Measurements from ENCODE around the gene LHFPL6.
"Not testable (repeated sequence)": the region's sequence is repeated elsewhere in the genome, so short reads cannot be mapped to it uniquely, and the experiment has no call there.

Gene LHFPL6

GRCh38 chr13:39353988-39354387 is 249.0 kb downstream of the LHFPL6 start:
- no peak for DNase-seq (ENCODE audit: low read depth in 1 of 2, low spot score in 1 of 2)

- DNase-seq (ENCODE audit: low read depth in 1 of 2, low spot score in 1 of 2), result no peak
Measured at GRCh38 chr13:39350461-39350881, 252.5 kb downstream of the LHFPL6 start.

- DNase-seq (ENCODE audit: low read depth in 1 of 2, low spot score in 1 of 2), result no peak
Measured at GRCh38 chr13:39349391-39349960, 253.5 kb downstream of the LHFPL6 start.

- DNase-seq (ENCODE audit: low read depth in 1 of 2, low spot score in 1 of 2), result no peak
Measured at GRCh38 chr13:39347926-39348901, 254.8 kb downstream of the LHFPL6 start.

- DNase-seq (ENCODE audit: low read depth in 1 of 2, low spot score in 1 of 2), result no peak
Measured at GRCh38 chr13:39345982-39346381, 257.0 kb downstream of the LHFPL6 start.

- no peak for DNase-seq (ENCODE audit: low read depth in 1 of 2, low spot score in 1 of 2)
Measured at GRCh38 chr13:39341251-39341650, 261.7 kb downstream of the LHFPL6 start.

- DNase-seq (ENCODE audit: low read depth in 1 of 2, low spot score in 1 of 2), result not testable (repeated sequence)
Measured at GRCh38 chr13:39338114-39338513, 264.9 kb downstream of the LHFPL6 start.

GRCh38 chr13:39336937-39337336 is 266.1 kb downstream of the LHFPL6 start:
- no peak for DNase-seq (ENCODE audit: low read depth in 1 of 2, low spot score in 1 of 2)

GRCh38 chr13:39336207-39336606 is 266.8 kb downstream of the LHFPL6 start:
- no peak for DNase-seq (ENCODE audit: low read depth in 1 of 2, low spot score in 1 of 2)

- DNase-seq (ENCODE audit: low read depth in 1 of 2, low spot score in 1 of 2), result no peak
Measured at GRCh38 chr13:39335721-39336120, 267.3 kb downstream of the LHFPL6 start.

- DNase-seq (ENCODE audit: low read depth in 1 of 2, low spot score in 1 of 2), result no peak
Measured at GRCh38 chr13:39330504-39330903, 272.5 kb downstream of the LHFPL6 start.

- DNase-seq (ENCODE audit: low read depth in 1 of 2, low spot score in 1 of 2), result no peak
Measured at GRCh38 chr13:39329182-39329639, 273.8 kb downstream of the LHFPL6 start.

GRCh38 chr13:39327172-39327479 is 275.9 kb downstream of the LHFPL6 start:
- no peak for DNase-seq (ENCODE audit: low read depth in 1 of 2, low spot score in 1 of 2)

GRCh38 chr13:39326469-39327171 is 276.4 kb downstream of the LHFPL6 start:
- DNase-seq (ENCODE audit: low read depth in 1 of 2, low spot score in 1 of 2), result no peak

GRCh38 chr13:39324806-39325311 is 278.1 kb downstream of the LHFPL6 start:
- DNase-seq (ENCODE audit: low read depth in 1 of 2, low spot score in 1 of 2), result no peak

GRCh38 chr13:39322836-39323585 is 280.0 kb downstream of the LHFPL6 start:
- DNase-seq (ENCODE audit: low read depth in 1 of 2, low spot score in 1 of 2), result no peak

GRCh38 chr13:39321574-39321973 is 281.4 kb downstream of the LHFPL6 start:
- DNase-seq (ENCODE audit: low read depth in 1 of 2, low spot score in 1 of 2), result no peak

- no peak for DNase-seq (ENCODE audit: low read depth in 1 of 2, low spot score in 1 of 2)
Measured at GRCh38 chr13:39318161-39318560, 284.8 kb downstream of the LHFPL6 start.

GRCh38 chr13:39317291-39317690 is 285.7 kb downstream of the LHFPL6 start:
- DNase-seq (ENCODE audit: low read depth in 1 of 2, low spot score in 1 of 2), result no peak

- no peak for DNase-seq (ENCODE audit: low read depth in 1 of 2, low spot score in 1 of 2)
Measured at GRCh38 chr13:39315796-39316195, 287.2 kb downstream of the LHFPL6 start.

- no peak for DNase-seq (ENCODE audit: low read depth in 1 of 2, low spot score in 1 of 2)
Measured at GRCh38 chr13:39313721-39314120, 289.3 kb downstream of the LHFPL6 start.

Measured in activated CD4-positive, alpha-beta T cell treated with anti-CD3 and anti-CD28 coated beads, Interleukin-2, amount 50 U/mL, for 24 hours (primary cell).